ENCODE measurements around the gene MYCBP2.

The MYCBP2 gene

DNA sequence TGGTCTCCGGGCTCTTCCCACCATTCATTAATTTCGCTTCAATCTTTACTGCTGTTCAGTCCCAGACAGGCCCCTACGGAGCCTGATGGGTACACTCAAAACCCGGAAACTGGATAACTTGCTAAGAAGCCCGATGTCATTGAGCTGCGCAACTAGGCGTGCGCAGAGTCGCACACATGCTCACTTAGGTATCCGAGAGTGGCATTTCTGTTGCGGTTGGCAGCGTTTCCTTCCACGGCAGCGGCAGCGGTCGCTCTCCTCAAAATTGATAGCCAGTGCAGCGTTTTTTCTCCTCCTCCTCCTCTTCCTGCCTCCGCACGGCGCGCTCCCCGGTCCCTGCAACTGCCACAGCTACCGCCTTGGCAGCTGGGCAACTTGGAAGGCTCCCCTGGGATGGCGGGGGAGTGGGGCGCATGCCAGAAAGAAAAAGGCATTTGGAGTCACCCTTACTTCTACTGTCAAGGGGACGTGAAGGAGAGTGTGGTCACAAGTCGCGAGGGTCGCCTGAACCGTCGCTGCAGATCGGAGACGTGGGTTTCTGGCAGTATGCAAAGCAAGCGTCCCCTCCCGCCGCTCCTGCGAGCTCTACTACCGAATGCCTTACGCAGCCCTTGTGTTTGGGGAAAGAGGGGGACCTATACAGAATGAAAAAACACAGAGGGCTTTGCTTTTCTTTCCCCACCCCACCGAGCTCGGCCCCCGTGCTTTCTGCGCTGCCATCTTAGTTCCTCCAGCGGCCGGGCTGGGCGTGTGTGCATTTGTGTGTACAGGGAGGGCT lies 2.4 kb upstream of the MYCBP2 start:
- TF ChIP-seq, protein P1, sequence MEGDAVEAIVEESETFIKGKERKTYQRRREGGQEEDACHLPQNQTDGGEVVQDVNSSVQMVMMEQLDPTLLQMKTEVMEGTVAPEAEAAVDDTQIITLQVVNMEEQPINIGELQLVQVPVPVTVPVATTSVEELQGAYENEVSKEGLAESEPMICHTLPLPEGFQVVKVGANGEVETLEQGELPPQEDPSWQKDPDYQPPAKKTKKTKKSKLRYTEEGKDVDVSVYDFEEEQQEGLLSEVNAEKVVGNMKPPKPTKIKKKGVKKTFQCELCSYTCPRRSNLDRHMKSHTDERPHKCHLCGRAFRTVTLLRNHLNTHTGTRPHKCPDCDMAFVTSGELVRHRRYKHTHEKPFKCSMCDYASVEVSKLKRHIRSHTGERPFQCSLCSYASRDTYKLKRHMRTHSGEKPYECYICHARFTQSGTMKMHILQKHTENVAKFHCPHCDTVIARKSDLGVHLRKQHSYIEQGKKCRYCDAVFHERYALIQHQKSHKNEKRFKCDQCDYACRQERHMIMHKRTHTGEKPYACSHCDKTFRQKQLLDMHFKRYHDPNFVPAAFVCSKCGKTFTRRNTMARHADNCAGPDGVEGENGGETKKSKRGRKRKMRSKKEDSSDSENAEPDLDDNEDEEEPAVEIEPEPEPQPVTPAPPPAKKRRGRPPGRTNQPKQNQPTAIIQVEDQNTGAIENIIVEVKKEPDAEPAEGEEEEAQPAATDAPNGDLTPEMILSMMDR (IDR thresholded peaks at IDR 0.05; ENCODE audit: low read depth, low read length), result peak; percentile 5
- peak overlapping the region; percentile 78 to 90 for H3K4me3 ChIP-seq (replicated peaks in 1 of 2; ENCODE audit: low read depth in 2 of 2, low read length in 2 of 2)

DNA sequence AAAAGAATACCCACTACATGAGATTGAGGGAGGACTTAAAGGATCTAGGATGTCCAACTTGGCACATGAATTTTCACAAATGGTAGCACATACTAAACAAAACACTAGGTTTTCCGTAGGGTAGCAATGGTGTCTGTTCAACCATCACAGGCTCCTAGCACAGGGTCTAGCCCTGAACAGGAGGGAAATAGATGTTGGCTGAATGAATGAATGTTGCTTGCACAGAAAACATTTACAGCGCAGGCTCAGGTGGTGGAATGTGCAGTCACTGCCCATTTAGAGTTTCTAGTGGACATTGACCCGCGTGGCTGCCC lies 1.9 kb upstream of the MYCBP2 start:
- TF ChIP-seq, protein P1 (IDR thresholded peaks at IDR 0.05; ENCODE audit: low read depth, low read length), result no peak
- no peak for DNase-seq (ENCODE audit: low read depth in 2 of 2)
- peak overlapping the region; percentile 78 to 90 for H3K4me3 ChIP-seq (replicated peaks in 1 of 2; ENCODE audit: low read depth in 2 of 2, low read length in 2 of 2)

More for the DNA sequence above, 2.4 kb upstream of the MYCBP2 start:
- DNase-seq (ENCODE audit: low read depth in 2 of 2), result peak; percentile 97 to 98

DNA sequence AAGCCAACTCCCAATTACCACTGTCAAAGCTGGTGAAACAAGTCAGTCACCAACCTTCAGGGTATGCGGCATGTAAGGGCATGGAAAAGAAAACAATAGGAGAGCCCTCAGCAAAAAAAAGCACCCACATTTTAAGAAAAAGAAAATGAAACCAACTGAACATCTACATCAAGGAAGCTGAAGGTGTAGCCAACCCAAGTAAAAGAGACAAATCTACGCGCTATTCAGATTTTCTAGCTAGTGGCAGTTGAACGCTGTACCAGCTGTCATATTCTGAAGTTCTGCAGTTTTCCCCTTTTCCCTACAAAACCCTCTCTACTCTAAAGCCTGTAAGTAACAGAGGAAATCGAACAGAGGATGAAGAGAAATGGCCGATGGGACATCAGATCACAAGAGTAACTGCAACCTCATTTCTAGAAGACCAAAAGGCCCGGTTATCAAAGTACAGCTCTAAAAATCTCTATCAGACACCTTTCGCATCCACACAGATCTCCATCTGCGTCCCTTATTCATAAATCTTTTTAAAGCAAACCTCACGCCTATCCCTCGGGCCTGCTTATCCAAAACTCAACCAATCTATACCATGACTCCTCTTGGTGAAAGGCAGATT lies 1.4 kb downstream of the MYCBP2 start:
- TF ChIP-seq, protein P1 (IDR thresholded peaks at IDR 0.05; ENCODE audit: low read depth, low read length), result no peak
- H3K4me3 ChIP-seq (replicated peaks in 1 of 2; ENCODE audit: low read depth in 2 of 2, low read length in 2 of 2), result peak overlapping the region; percentile 89 to 95
- peak; percentile 7 to 27 for DNase-seq (ENCODE audit: low read depth in 2 of 2)

DNA sequence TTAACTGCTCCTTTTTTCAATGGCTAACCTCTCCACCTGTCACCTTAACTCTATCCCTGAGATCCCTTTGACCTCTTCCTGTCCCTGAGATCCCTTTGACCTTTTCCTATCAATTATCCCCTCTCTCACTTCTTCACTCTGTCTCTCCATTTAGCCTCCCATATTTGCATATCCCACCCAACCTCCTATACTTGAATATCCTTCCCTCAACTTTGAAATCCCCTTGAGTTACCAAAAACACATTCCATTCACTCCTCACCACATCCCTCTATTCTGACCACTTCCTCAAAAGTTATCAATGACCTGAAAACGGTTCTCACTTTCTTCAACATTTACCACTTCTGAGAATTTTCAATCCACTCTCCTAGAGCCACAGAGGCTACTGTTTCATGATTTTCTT lies 3.0 kb downstream of the MYCBP2 start:
- TF ChIP-seq, protein P1 (IDR thresholded peaks at IDR 0.05; ENCODE audit: low read depth, low read length), result no peak
- no peak for DNase-seq (ENCODE audit: low read depth in 2 of 2)
- no peak overlapping the region for H3K4me3 ChIP-seq (replicated peaks in 1 of 2; ENCODE audit: low read depth in 2 of 2, low read length in 2 of 2)

DNA sequence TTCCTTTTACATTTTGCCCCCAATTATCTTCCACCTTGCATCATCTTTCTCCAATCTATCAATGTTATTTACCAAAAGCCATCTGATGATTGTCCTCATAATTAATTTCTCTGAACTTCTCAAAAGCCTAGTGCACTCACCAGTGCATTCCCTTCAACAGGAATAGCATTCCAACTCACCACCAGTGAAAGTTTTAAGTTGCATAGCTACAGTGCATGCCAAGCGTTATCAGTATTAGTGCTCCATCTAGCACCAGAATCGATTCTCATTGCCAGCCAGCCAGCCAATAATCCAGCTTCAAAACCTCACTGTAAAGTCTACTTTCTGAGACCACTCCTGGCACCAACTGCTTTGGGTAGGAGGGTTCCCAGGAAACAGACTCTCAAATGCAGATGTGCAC lies 7.4 kb downstream of the MYCBP2 start:
- no peak overlapping the region for H3K4me3 ChIP-seq (replicated peaks in 1 of 2; ENCODE audit: low read depth in 2 of 2, low read length in 2 of 2)
- DNase-seq (ENCODE audit: low read depth in 2 of 2), result no peak
- TF ChIP-seq, protein P1 (IDR thresholded peaks at IDR 0.05; ENCODE audit: low read depth, low read length), result no peak

DNA sequence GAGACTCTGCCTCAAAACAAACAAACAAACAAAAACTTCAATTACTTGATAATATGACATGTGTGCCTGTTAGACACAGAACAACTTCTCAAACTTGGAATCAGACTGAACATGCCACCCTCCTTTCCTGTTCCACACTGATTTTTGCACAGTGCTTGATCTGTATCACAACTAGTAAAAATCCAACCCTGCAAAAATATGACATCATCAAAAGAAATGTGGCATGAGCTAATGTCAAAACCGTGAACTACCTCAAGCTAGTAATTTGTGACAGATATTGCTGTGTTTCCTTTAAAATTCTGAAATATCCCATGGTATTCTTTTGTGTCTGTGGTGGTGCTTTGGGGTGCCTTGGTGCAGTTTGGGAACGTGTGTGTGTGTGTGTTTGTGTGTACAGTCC lies 8.2 kb downstream of the MYCBP2 start:
- H3K4me3 ChIP-seq (replicated peaks in 1 of 2; ENCODE audit: low read depth in 2 of 2, low read length in 2 of 2), result no peak overlapping the region
- no peak for DNase-seq (ENCODE audit: low read depth in 2 of 2)
- TF ChIP-seq, protein P1 (IDR thresholded peaks at IDR 0.05; ENCODE audit: low read depth, low read length), result no peak
